Astrocyte of the cerebellum (primary cell): ENCODE measurements around the gene CDKAL1.
"Not testable (repeated sequence)": the region's sequence is repeated elsewhere in the genome, so short reads cannot be mapped to it uniquely, and the experiment has no call there.

Experiments
- DNase-seq: peaks from one replicate; pipeline ENCODE4 v3.0.0-alpha.2; 2011; ENCODE audit warnings: low read depth
- H3K4me3 ChIP-seq: 2 replicates; pipeline ENCODE4 v1.5.1; 2011; ENCODE audit warnings: mild to moderate bottlenecking, low read depth, low read length, moderate library complexity
- in situ Hi-C: cut with HindIII; loops from 2 replicates; pipeline ENCODE4 v1.10.0; 2017; ENCODE audit warnings: low sequenced_read_pairs
- TF ChIP-seq, protein P1 (sequence below): IDR thresholded peaks from 2 replicates; pipeline ENCODE4 v1.5.1; 2012; ENCODE audit warnings: low read length, low read depth, moderate library complexity, mild to moderate bottlenecking; ENCODE audit errors: missing control alignments

The CDKAL1 gene

DNA sequence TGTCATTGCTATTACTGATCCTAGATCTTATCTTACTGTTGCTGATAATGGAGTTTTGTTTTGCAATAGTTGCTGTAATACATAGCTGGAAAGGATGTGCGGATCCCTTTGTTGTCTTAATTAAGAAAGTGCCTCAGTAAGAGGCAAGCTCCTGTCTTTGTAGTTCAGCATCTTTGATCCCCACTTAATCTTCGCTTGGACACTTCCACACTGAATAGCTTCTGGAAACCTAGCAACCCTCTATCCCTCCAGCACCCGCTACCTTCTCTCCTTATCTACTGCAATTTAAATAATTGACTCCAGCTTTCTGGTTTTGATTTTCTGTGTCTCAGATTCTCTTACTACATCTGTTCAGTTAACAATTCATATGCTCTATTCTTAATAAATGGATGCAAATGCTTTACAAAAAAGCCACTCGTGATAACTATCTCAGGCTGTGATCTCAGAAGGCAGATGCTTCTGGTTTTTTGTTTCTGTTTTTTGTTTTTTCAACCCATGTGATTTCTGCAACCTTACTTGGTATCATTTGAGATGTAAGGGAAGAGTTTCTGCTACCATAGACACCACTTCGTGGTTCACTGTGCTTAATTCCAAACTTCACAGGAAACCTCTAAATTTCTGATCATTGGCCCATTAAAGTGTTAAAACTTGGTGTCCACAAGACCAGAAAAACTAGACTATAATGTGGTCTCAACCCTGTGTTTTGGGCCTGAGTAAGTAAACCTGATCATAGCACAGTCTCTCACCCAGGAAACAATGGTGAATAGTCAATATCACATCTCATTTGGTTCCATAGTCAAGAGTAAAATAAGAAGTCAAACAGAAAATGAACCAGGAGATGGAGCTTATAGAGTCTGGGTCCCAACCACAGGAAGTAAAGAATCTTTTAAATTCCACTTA lies 707.2 kb downstream of the CDKAL1 start:
- TF ChIP-seq, protein P1, sequence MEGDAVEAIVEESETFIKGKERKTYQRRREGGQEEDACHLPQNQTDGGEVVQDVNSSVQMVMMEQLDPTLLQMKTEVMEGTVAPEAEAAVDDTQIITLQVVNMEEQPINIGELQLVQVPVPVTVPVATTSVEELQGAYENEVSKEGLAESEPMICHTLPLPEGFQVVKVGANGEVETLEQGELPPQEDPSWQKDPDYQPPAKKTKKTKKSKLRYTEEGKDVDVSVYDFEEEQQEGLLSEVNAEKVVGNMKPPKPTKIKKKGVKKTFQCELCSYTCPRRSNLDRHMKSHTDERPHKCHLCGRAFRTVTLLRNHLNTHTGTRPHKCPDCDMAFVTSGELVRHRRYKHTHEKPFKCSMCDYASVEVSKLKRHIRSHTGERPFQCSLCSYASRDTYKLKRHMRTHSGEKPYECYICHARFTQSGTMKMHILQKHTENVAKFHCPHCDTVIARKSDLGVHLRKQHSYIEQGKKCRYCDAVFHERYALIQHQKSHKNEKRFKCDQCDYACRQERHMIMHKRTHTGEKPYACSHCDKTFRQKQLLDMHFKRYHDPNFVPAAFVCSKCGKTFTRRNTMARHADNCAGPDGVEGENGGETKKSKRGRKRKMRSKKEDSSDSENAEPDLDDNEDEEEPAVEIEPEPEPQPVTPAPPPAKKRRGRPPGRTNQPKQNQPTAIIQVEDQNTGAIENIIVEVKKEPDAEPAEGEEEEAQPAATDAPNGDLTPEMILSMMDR = no peak
- H3K4me3 ChIP-seq = no peak overlapping the region
- DNase-seq = no peak
- in situ Hi-C loops = no loop called here

DNA sequence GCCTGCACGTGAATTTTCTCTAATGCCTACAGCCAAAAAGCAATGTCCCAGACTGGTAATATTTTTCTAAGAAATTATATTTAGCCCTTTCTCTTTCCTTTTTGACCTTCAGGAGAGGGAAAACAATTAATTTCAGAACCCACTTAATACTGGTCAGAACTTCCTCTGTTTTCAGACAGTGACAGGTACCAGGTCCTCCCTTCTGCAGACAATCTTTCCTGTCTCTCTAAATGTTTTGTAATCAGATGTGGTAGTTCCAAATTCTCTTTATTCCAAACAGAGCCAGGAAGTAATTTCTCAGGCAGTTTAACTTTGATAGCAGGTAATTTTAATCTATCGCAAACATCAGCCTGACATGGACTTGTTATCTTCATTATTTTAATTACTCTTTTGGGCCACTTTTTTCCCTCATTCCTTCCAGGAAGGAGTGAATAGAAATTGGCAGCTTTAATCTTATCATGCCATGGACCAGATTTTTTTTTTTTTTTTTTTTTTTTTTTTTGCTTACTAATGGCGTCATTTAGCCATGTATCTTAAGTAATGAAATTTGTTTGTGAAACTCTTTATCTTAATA lies 710.7 kb downstream of the CDKAL1 start:
- no peak for DNase-seq
- TF ChIP-seq, protein P1 = no peak
- H3K4me3 ChIP-seq = no peak overlapping the region
- in situ Hi-C loops = no loop called here

DNA sequence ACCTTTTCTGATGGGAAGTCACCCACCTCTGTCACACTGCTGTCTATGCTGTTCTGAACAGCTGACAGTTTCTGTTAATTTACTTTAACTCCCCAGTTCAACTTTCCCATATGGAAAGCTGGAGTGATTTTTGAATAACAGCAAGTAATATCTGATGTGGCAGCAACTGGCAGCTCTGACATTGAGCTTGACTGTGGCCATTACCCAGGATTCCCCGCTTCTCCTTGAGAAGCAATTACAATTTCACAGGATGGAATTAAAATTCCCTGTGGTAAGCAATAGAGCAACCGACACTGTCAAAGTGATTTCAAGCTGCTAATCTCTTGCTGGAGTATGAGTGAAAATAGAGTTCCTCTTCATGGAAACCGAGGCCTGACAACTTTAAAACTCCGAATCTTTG lies 711.2 kb downstream of the CDKAL1 start:
- no peak for DNase-seq
- TF ChIP-seq, protein P1 = no peak
- no peak overlapping the region for H3K4me3 ChIP-seq
- in situ Hi-C loops = no loop called here

DNA sequence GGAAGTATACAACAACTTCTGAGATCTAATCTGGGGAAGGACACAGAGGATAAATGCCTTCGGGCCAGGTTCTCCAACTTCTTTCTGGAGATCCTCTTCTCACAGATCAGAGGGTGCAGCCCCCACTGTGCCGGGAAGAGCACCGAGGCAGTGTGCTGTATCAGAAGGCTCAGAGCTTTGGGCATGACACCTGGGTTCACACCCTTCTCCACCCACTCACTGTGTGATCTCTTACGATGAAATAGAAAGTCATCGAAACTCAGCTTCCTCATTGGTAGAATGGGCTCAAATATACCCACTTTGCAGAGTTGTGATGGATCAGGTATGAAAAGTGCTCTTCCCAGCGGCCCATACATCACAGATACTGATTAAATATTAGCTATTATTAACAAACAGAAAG lies 711.8 kb downstream of the CDKAL1 start:
- DNase-seq = no peak
- TF ChIP-seq, protein P1 = no peak
- no peak overlapping the region for H3K4me3 ChIP-seq
- in situ Hi-C loops = no loop called here

DNA sequence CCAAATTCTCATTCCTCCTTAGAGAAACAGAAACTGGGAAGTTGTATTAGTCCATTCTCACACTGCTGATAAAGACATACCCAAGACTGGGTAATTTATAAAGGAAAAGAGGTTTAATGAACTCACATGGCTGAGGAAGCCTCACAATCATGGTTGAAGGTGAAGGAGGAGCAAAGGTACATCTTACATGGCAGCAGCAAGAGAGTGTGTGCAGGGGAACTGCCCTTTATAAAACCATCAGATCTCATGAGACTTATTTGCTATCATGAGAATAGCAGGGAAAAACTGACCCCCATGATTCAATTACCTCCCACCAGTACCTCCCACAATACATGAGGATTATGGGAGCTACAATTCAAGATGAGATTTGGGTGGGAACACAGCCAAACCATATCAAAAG lies 720.2 kb downstream of the CDKAL1 start:
- H3K4me3 ChIP-seq, DNase-seq, in situ Hi-C loops: not testable (repeated sequence)

DNA sequence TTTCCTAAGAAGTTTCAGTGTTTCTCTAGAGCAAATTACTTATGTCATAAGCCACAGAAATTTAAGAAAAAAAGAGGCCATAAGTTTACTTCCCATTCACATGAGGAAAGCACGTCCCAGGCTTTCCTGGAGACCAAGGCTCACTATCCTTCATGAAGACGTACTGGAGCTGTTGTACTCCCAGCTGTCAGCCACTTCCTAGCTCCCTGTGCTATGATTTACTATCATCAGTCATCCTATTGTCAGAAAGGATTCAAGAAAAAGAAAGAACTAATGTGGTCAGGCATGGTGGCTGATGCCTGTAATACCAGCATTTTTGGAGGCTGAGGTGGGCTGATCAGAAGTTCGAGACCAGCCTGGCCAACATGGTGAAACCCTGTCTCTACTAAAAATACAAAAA lies 721.9 kb downstream of the CDKAL1 start:
- no peak overlapping the region for H3K4me3 ChIP-seq
- DNase-seq = no peak
- in situ Hi-C loops = no loop called here
- TF ChIP-seq, protein P1 = no peak

DNA sequence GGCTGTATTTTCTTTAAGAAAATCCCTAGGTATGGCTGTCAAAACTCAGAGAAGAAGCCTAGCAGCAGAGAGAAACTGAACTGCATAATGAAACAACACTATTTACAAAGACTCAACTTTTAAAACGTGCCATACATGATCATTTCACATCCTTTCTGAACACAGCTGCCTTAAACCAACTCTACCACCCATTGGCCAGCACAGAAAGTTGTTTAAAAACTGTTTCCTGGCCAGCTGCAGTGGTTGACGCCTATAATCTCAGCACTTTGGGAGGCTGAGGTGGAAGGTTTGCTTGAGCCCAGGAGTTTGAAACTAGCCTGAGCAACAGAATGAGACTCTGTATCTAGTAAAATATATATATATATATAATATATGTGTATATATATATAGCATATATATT lies 722.9 kb downstream of the CDKAL1 start:
- in situ Hi-C loops = no loop called here
- TF ChIP-seq, protein P1 = no peak
- H3K4me3 ChIP-seq = no peak overlapping the region
- DNase-seq = no peak
